GM13976 (cell line): ENCODE results near the gene KRT83.
A peak's percentile ranks its signal among the peaks of the same experiment; 100 is the strongest.

Source experiments
- DNase-seq: peaks from one replicate; pipeline ENCODE4 v3.0.0; 2012; ENCODE audit warnings: low spot score
- in situ Hi-C: fragments of 300-500 bp; cut with MboI; formaldehyde crosslinking; loops from one replicate; pipeline ENCODE4 v1.12.0; 2022; ENCODE audit warnings: low sequenced_read_pairs, mixed read lengths, inconsistent platforms; ENCODE audit not compliant: unreplicated experiment
- TF ChIP-seq, protein P1 (sequence below): IDR thresholded peaks from 2 replicates; pipeline ENCODE4 v1.5.1; 2012; ENCODE audit warnings: borderline replicate concordance, mild to moderate bottlenecking; ENCODE audit not compliant: insufficient read depth; ENCODE audit errors: extremely low read depth, missing control alignments, control extremely low read depth

Gene KRT83

DNA sequence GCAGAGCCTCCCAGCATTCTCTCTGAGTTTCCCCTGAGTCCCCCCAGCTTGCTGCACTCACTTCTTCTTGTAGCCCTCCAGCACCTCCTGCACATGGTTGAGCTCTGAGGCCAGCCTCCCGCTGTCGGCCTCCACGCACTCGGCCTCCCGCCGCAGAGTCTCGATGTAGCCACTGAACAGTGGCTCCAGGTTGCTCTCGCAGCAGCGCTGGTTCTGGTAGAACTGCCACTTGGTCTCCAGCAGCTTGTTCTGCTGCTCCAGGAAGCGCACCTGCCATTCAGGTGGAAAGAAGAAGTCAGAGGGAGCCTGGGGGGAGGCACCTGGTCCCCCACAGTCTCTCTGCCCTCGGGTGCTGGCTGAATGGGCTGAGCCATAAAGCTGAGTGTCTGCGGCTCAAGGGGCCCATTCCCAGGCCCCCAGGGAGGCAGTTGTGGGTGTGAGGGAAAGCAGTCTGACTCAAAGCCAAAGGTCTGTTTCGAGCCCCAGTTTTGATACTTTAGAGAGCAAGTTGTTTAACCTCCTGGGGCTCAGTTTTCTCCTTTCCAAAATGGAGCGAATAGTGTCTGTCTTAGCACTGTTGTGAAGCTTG, 43.8 kb upstream of the KRT83 start:
- TF ChIP-seq, protein P1, sequence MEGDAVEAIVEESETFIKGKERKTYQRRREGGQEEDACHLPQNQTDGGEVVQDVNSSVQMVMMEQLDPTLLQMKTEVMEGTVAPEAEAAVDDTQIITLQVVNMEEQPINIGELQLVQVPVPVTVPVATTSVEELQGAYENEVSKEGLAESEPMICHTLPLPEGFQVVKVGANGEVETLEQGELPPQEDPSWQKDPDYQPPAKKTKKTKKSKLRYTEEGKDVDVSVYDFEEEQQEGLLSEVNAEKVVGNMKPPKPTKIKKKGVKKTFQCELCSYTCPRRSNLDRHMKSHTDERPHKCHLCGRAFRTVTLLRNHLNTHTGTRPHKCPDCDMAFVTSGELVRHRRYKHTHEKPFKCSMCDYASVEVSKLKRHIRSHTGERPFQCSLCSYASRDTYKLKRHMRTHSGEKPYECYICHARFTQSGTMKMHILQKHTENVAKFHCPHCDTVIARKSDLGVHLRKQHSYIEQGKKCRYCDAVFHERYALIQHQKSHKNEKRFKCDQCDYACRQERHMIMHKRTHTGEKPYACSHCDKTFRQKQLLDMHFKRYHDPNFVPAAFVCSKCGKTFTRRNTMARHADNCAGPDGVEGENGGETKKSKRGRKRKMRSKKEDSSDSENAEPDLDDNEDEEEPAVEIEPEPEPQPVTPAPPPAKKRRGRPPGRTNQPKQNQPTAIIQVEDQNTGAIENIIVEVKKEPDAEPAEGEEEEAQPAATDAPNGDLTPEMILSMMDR: no peak
- no peak for DNase-seq
- in situ Hi-C loops: no loop called here

DNA sequence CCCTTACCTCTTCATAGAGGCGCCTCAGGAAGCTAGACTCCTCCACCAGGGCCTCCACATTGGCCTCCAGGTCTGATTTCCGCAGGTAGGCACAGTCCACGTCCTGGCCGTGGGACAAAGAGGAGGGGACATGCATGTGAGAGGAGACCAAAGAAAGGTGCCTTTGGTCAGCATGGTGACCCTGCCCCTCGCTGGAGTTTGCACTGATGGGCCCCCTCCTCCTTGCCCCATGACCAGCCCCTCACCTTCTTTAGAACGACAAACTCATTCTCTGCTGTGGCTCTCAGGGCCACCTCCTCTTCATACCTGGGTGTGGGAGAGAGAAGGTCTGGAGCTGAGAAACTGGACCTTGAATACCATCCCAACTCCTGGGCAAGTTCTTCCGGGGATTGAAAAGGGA, 42.9 kb upstream of the KRT83 start:
- in situ Hi-C loops: no loop called here
- TF ChIP-seq, protein P1: no peak

DNA sequence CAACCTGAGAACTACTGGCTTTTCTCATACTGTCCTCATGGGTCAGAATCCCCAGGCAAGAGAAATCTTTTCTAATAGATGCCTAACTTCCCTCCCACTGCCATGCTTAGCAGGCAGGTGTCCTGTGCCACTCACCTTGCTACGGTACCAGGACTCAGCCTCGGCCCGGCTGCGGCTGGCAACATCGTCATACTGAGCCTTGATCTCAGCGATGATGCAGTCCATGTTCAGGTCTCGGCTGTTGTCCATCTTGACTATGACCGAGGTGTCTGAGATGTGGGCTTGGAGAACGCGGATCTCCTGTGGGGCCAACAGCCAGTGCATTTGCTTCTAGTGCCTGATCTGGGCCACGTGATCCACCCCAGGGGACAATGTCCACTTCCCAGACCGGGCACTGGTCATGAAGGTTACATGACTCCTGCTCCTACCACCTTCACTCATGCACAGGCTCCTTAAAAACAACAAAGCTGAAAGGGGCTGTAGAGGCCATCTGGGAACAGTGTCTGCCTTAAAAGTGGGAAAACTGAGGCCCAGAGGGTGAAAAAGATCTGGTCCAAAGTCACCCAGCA, 42.0 kb upstream of the KRT83 start:
- TF ChIP-seq, protein P1: no peak
- in situ Hi-C loops: no loop called here
- no peak for DNase-seq

More for the DNA sequence above, 42.9 kb upstream of the KRT83 start:
- no peak for DNase-seq

DNA sequence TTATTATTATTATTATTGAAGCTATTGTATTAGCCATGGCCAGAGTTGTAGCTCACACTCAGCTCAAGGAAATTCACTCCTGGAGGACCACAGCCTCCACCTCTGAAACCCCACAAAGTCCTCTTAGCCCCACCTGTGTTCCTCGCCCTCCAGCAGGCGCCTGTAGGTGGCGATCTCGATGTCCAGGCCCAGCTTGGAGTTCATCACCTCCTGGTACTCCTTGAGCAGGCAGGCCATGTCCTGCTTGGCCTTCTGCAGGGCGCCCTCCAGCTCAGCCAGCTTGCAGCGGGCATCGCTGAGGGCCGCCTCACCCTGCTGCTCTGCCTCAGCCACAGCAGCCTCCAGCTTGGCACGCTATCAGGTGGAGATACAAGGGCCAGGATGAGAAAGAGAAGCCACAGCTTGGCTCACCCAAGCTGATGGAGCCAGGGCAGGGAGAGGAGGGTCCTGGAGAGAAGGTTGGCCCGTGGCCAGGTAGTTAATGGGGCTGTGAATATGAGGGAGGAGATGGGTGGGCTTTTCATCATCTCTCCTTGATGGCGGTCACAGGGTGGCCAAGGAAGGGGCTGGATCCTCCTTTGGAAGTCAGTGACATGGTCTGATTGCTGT, 41.0 kb upstream of the KRT83 start:
- in situ Hi-C loops: no loop called here
- no peak for DNase-seq
- TF ChIP-seq, protein P1: peak; percentile 29

DNA sequence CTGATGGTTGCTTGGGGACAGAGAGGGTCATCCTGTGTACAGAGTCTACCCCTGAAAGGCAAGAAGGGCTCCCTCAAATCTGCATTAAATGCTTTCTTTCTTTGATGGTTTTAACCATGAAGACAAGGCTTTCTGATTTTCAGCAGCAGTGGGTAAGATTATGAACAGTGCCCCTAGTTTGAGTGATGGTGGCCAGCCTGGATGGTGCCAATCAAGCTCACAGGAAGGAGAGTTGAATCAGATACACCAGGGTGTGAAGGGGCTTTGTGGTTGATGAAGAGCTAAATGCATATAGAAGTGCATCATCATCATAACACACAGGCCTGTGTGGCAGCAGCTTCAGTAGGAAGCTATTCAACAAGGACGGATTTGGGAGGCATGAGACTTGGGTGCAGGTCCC, 40.4 kb upstream of the KRT83 start:
- TF ChIP-seq, protein P1: no peak
- in situ Hi-C loops: no loop called here
- no peak for DNase-seq

DNA sequence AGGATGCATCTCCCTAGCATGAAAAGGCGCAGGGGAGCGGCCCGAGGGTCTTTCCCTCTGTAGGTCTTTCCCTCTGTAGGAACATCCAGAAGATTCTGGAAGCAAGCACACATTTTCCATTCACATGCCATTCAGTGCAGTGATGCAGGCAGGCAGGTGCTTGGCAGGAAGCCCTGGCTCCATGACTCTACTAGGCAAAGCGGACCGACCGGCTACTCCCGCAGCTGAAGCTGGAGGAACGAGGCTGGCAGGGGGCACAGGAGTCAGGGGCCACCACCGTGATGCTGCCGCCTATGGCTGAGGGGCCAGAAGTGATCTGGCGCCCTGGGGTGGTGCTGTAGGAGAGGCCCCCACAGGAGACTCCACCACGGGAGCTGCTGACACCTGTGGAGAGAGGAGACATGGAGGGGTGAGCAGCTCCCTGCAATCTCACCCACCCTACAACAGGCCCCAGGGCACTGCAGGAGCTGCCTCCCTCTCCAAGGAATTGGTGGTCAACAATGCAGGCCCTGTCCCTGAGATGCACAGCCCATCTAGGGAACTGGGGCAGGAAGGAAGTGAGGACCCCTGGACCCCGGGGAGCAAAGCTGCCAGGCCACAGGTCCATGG, 39.6 kb upstream of the KRT83 start:
- TF ChIP-seq, protein P1: no peak
- in situ Hi-C loops: no loop called here
- no peak for DNase-seq
